Heart left ventricle (tissue), 13 donors: ENCODE data around the gene GPRC5A.

Source experiments
- POLR2A ChIP-seq, 2 donors: fragments of 450-650 bp; IDR thresholded peaks; one replicate each; pipeline ENCODE4 v1.6.1; 2017; ENCODE audit warnings: antibody characterized with exemption in 2 of 2, mild to moderate bottlenecking in 2 of 2, moderate library complexity in 2 of 2
- TF ChIP-seq, protein P1 (sequence below), 12 donors: fragments of 200-600 bp; sonication (generic) in 4 of 12; IDR thresholded peaks; one replicate each; pipeline versions ENCODE4 v1.5.0 to v1.8.0; 2018 to 2022; ENCODE audit warnings: antibody characterized with exemption in 12 of 12, mild to moderate bottlenecking in 5 of 12
- donor health status: ischemic (EF 13 %, LVEDD 7.1; RV severe dilation, severe dysfunction).
- donor health status: DM: no; HTN: yes; CAD: no.
- donor health status: DM: no; HTN: no; CAD: no.
- donor health status: ischemic (EF 25% LVEDD 6.9; RV normal size, moderate dysfunction).
- donor health status: ischemic (EF 25% LVEDD 5.7; RV mildly dilated, moderate dysfunction).
- donor health status: ischemic (EF 35%, LVEDD 5.7; RV mildly dilated, moderate dysfunction).
- donor health status: nonischemic (EF 11% LVEDD 7.7; RV severe dilation, severe dysfunction).
- donor health status: DM: yes; HTN: yes; CAD: no.
- donor health status: PGD.
- donor health status: ischemic (EF 29% LVEDD 5.4; RV normal size, mild dysfunction).
- donor health status: nonischemic (EF 23%, LVEDD 6.1; RV moderate dilation, normal function).

GRCh38 chr12:12965836-12966235 lies 74.5 kb downstream of the GPRC5A start:
- TF ChIP-seq, protein P1, sequence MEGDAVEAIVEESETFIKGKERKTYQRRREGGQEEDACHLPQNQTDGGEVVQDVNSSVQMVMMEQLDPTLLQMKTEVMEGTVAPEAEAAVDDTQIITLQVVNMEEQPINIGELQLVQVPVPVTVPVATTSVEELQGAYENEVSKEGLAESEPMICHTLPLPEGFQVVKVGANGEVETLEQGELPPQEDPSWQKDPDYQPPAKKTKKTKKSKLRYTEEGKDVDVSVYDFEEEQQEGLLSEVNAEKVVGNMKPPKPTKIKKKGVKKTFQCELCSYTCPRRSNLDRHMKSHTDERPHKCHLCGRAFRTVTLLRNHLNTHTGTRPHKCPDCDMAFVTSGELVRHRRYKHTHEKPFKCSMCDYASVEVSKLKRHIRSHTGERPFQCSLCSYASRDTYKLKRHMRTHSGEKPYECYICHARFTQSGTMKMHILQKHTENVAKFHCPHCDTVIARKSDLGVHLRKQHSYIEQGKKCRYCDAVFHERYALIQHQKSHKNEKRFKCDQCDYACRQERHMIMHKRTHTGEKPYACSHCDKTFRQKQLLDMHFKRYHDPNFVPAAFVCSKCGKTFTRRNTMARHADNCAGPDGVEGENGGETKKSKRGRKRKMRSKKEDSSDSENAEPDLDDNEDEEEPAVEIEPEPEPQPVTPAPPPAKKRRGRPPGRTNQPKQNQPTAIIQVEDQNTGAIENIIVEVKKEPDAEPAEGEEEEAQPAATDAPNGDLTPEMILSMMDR (IDR thresholded peaks at IDR 0.05), result no peak
- no peak for TF ChIP-seq POLR2A (IDR thresholded peaks at IDR 0.05)
